ENCODE results near the gene F2. TPM values are rescaled to one million over a fixed set of nuclear protein-coding genes. Genes with fewer than 3 reads are reported as not detected.
A peak's percentile ranks its signal among the peaks of the same experiment; 100 is the strongest.

Gene F2
- total and polyA plus RNA-seq, 5 donors from 2014 or later, result not detected

GRCh38 chr11:46741600-46742484, 22.8 kb downstream of the F2 start:
- Histone ChIP-seq H3K4me3 (ENCODE audit: low read depth, low read length) (no peak overlapping the region), H3K27me3 (ENCODE audit: control insufficient read depth, insufficient read depth, low read length) (no peaks in the 10 kb centered on the region), H3K27ac (ENCODE audit: insufficient read depth, low read length, poor library complexity, severe bottlenecking) (no peak overlapping the region), H3K9me3 (ENCODE audit: control insufficient read depth in 2 of 2, low read length in 2 of 2) (no peaks in the 10 kb centered on the region), H3K4me1 (ENCODE audit: control insufficient read depth, insufficient read depth, low read length, poor library complexity, severe bottlenecking) (no peaks in the 10 kb centered on the region), H3K36me3 (ENCODE audit: control insufficient read depth, insufficient read depth, low read length) (peaks cover 41% of the 10 kb centered on the region)
- Mint-ChIP-seq H3K27me3 (no peaks in the 10 kb centered on the region), H3K9me3 (peaks cover 0 to 2% (median 0%) of the 10 kb centered on the region in 7 donors), H3K36me3 (peaks cover 40% of the 10 kb centered on the region), H3K4me1 (no peaks in the 10 kb centered on the region), H3K4me3 (no peak overlapping the region), H3K27ac (no peak overlapping the region)
- DNase-seq, result no peak
- ATAC-seq (ENCODE audit: low read depth in 2 of 2), result no peak

- no peaks in the 10 kb centered on the region for H3K9me3 ChIP-seq (ENCODE audit: control insufficient read depth in 2 of 2, low read length in 2 of 2)
- H3K4me1 Mint-ChIP-seq, result no peaks in the 10 kb centered on the region
- H3K9me3 Mint-ChIP-seq, result peaks cover 0 to 2% (median 0%) of the 10 kb centered on the region in 7 donors
- H3K27me3 ChIP-seq (ENCODE audit: control insufficient read depth, insufficient read depth, low read length), result no peaks in the 10 kb centered on the region
- no peak for ATAC-seq (ENCODE audit: low read depth in 2 of 2)
- H3K27ac ChIP-seq (ENCODE audit: insufficient read depth, low read length, poor library complexity, severe bottlenecking), result no peak overlapping the region
- no peak overlapping the region for H3K4me3 Mint-ChIP-seq
- no peaks in the 10 kb centered on the region for H3K27me3 Mint-ChIP-seq
- H3K27ac Mint-ChIP-seq, result peak overlapping the region in 2 of 3 donors; percentile 27 to 69
- H3K36me3 Mint-ChIP-seq, result peaks cover 46% of the 10 kb centered on the region
- no peak overlapping the region for H3K4me3 ChIP-seq (ENCODE audit: low read depth, low read length)
- no peak for DNase-seq
- H3K36me3 ChIP-seq (ENCODE audit: control insufficient read depth, insufficient read depth, low read length), result peaks cover 53% of the 10 kb centered on the region
- H3K4me1 ChIP-seq (ENCODE audit: control insufficient read depth, insufficient read depth, low read length, poor library complexity, severe bottlenecking), result no peaks in the 10 kb centered on the region
These were observed 24.0 kb downstream of the F2 start for GRCh38 chr11:46743043-46743442.

- H3K27me3 Mint-ChIP-seq, result no peaks in the 10 kb centered on the region
- H3K9me3 ChIP-seq (ENCODE audit: control insufficient read depth in 2 of 2, low read length in 2 of 2), result no peaks in the 10 kb centered on the region
- no peak overlapping the region for H3K4me3 Mint-ChIP-seq
- no peaks in the 10 kb centered on the region for H3K4me1 Mint-ChIP-seq
- peak overlapping the region in 1 of 3 donors; percentile 39 for H3K27ac Mint-ChIP-seq
- no peaks in the 10 kb centered on the region for H3K27me3 ChIP-seq (ENCODE audit: control insufficient read depth, insufficient read depth, low read length)
- no peaks in the 10 kb centered on the region for H3K4me1 ChIP-seq (ENCODE audit: control insufficient read depth, insufficient read depth, low read length, poor library complexity, severe bottlenecking)
- H3K36me3 ChIP-seq (ENCODE audit: control insufficient read depth, insufficient read depth, low read length), result peaks cover 56% of the 10 kb centered on the region
- no peak for ATAC-seq (ENCODE audit: low read depth in 2 of 2)
- no peak overlapping the region for H3K27ac ChIP-seq (ENCODE audit: insufficient read depth, low read length, poor library complexity, severe bottlenecking)
- no peak overlapping the region for H3K4me3 ChIP-seq (ENCODE audit: low read depth, low read length)
- DNase-seq, result no peak
- H3K9me3 Mint-ChIP-seq, result no peaks in the 10 kb centered on the region
- peaks cover 49% of the 10 kb centered on the region for H3K36me3 Mint-ChIP-seq
These were observed 24.8 kb downstream of the F2 start for GRCh38 chr11:46743693-46744339.

GRCh38 chr11:46745328-46745727, 26.3 kb downstream of the F2 start:
- H3K4me1 Mint-ChIP-seq, result no peaks in the 10 kb centered on the region
- Histone ChIP-seq H3K36me3 (ENCODE audit: control insufficient read depth, insufficient read depth, low read length) (peaks cover 66% of the 10 kb centered on the region), H3K27me3 (ENCODE audit: control insufficient read depth, insufficient read depth, low read length) (no peaks in the 10 kb centered on the region), H3K4me1 (ENCODE audit: control insufficient read depth, insufficient read depth, low read length, poor library complexity, severe bottlenecking) (no peaks in the 10 kb centered on the region), H3K9me3 (ENCODE audit: control insufficient read depth in 2 of 2, low read length in 2 of 2) (no peaks in the 10 kb centered on the region), H3K4me3 (ENCODE audit: low read depth, low read length) (no peak overlapping the region), H3K27ac (ENCODE audit: insufficient read depth, low read length, poor library complexity, severe bottlenecking) (no peak overlapping the region)
- H3K27me3 Mint-ChIP-seq, result no peaks in the 10 kb centered on the region
- ATAC-seq (ENCODE audit: low read depth in 2 of 2) (no peak), DNase-seq (no peak)
- H3K9me3 Mint-ChIP-seq, result no peaks in the 10 kb centered on the region
- H3K36me3 Mint-ChIP-seq, result peaks cover 56% of the 10 kb centered on the region
- H3K4me3 Mint-ChIP-seq, result no peak overlapping the region
- peak overlapping the region in 2 of 3 donors; percentile 15 to 97 for H3K27ac Mint-ChIP-seq

GRCh38 chr11:46745995-46746394, 27.0 kb downstream of the F2 start:
- no peak for ATAC-seq (ENCODE audit: low read depth in 2 of 2)
- H3K27me3 Mint-ChIP-seq, result no peaks in the 10 kb centered on the region
- no peaks in the 10 kb centered on the region for H3K4me1 Mint-ChIP-seq
- peak overlapping the region in 2 of 3 donors; percentile 36 to 97 for H3K27ac Mint-ChIP-seq
- Histone ChIP-seq H3K27ac (ENCODE audit: insufficient read depth, low read length, poor library complexity, severe bottlenecking) (no peak overlapping the region), H3K27me3 (ENCODE audit: control insufficient read depth, insufficient read depth, low read length) (no peaks in the 10 kb centered on the region), H3K4me3 (ENCODE audit: low read depth, low read length) (no peak overlapping the region), H3K4me1 (ENCODE audit: control insufficient read depth, insufficient read depth, low read length, poor library complexity, severe bottlenecking) (no peaks in the 10 kb centered on the region), H3K36me3 (ENCODE audit: control insufficient read depth, insufficient read depth, low read length) (peaks cover 72% of the 10 kb centered on the region), H3K9me3 (ENCODE audit: control insufficient read depth in 2 of 2, low read length in 2 of 2) (no peaks in the 10 kb centered on the region)
- DNase-seq, result no peak
- no peak overlapping the region for H3K4me3 Mint-ChIP-seq
- H3K36me3 Mint-ChIP-seq, result peaks cover 63% of the 10 kb centered on the region
- no peaks in the 10 kb centered on the region for H3K9me3 Mint-ChIP-seq

GRCh38 chr11:46747150-46747549, 28.1 kb downstream of the F2 start:
- Histone ChIP-seq H3K9me3 (ENCODE audit: control insufficient read depth in 2 of 2, low read length in 2 of 2) (no peaks in the 10 kb centered on the region), H3K4me1 (ENCODE audit: control insufficient read depth, insufficient read depth, low read length, poor library complexity, severe bottlenecking) (no peaks in the 10 kb centered on the region), H3K36me3 (ENCODE audit: control insufficient read depth, insufficient read depth, low read length) (peaks cover 78% of the 10 kb centered on the region), H3K4me3 (ENCODE audit: low read depth, low read length) (no peak overlapping the region), H3K27me3 (ENCODE audit: control insufficient read depth, insufficient read depth, low read length) (no peaks in the 10 kb centered on the region), H3K27ac (ENCODE audit: insufficient read depth, low read length, poor library complexity, severe bottlenecking) (no peak overlapping the region)
- DNase-seq (no peak), ATAC-seq (ENCODE audit: low read depth in 2 of 2) (no peak)
- Mint-ChIP-seq H3K27ac (no peak overlapping the region), H3K9me3 (no peaks in the 10 kb centered on the region), H3K27me3 (no peaks in the 10 kb centered on the region), H3K36me3 (peaks cover 65% of the 10 kb centered on the region), H3K4me1 (no peaks in the 10 kb centered on the region), H3K4me3 (peak overlapping the region in 1 of 4 donors; percentile 24)

GRCh38 chr11:46755962-46756361, 36.9 kb downstream of the F2 start:
- Histone ChIP-seq H3K4me3 (ENCODE audit: low read depth, low read length) (no peak overlapping the region), H3K27ac (ENCODE audit: insufficient read depth, low read length, poor library complexity, severe bottlenecking) (no peak overlapping the region), H3K4me1 (ENCODE audit: control insufficient read depth, insufficient read depth, low read length, poor library complexity, severe bottlenecking) (no peaks in the 10 kb centered on the region), H3K36me3 (ENCODE audit: control insufficient read depth, insufficient read depth, low read length) (peaks cover 75% of the 10 kb centered on the region), H3K9me3 (ENCODE audit: control insufficient read depth in 2 of 2, low read length in 2 of 2) (no peaks in the 10 kb centered on the region), H3K27me3 (ENCODE audit: control insufficient read depth, insufficient read depth, low read length) (no peaks in the 10 kb centered on the region)
- Mint-ChIP-seq H3K4me1 (peaks cover 0 to 6% (median 0%) of the 10 kb centered on the region in 4 donors), H3K4me3 (no peak overlapping the region), H3K9me3 (peaks cover 0 to 2% (median 0%) of the 10 kb centered on the region in 7 donors), H3K27me3 (no peaks in the 10 kb centered on the region), H3K27ac (peak overlapping the region; percentile 6 to 74 (median 28)), H3K36me3 (peaks cover 60% of the 10 kb centered on the region)
- ATAC-seq (ENCODE audit: low read depth in 2 of 2) (no peak), DNase-seq (no peak)
